ENCODE measurements around the gene ARHGAP6. TPM values are rescaled to one million over a fixed set of nuclear protein-coding genes. Genes with fewer than 3 reads are reported as not detected.
A peak's percentile ranks its signal among the peaks of the same experiment; 100 is the strongest.

Gene ARHGAP6
- total RNA-seq, 1 experiment from 2014 or later = not detected

DNA sequence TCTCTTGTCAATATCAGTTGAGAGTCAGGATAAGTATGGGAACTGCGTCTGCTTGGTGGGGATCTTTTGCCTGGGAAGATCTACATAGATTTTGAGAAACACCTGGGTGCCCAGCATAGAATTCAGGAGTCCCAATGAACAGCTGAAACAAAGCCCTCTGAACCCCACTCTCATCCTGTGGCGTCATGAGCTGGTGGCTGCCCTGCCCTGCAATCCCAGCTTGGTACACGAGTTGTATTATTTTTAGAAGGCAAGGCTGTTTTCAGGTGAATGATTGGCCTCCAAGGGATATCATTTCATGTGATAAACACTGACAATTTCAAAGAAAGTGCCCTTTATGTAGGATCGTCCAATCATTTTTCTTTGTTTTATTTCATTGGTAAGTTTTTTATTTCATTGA, 493.8 kb downstream of the ARHGAP6 start:
- H3K4me1 ChIP-seq (ENCODE audit: low read length) = no peaks in the 10 kb centered on the region

DNA sequence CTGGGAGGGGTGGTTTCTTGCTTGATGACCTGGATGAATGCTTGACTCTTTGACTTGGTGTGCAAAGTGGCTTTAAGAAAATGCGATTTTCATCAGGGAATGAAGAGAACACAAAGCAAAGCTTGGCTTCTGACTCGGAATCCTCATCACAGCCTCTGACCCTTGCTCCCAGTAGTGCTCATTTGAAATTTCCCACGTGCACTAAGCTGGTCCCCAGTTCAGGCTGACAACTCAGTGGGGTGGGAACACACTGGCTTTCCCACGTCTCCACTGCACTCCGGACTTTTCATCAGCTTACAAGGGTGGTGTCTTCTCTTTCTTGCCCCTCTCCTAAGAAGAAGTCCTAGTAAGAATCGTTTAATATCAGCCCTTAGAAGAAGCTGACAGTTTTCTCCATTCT, 501.3 kb downstream of the ARHGAP6 start:
- Histone ChIP-seq H3K4me1 (ENCODE audit: low read length) (no peaks in the 10 kb centered on the region), H3K36me3 (ENCODE audit: insufficient read depth, low read length) (no peaks in the 10 kb centered on the region), H3K9me2 (replicated peaks; ENCODE audit: insufficient read depth, low read length) (no peaks in the 10 kb centered on the region), H3K4me3 (ENCODE audit: low read length) (no peak overlapping the region), H3K27me3 (ENCODE audit: low read length) (no peaks in the 10 kb centered on the region), H3K9ac (ENCODE audit: low read length) (no peak overlapping the region), H3K4me2 (ENCODE audit: low read depth, low read length, poor library complexity, severe bottlenecking) (no peak overlapping the region), H2AFZ (ENCODE audit: low read length) (no peak overlapping the region), H4K20me1 (ENCODE audit: insufficient read depth, low read depth, low read length) (no peaks in the 10 kb centered on the region), H3K79me2 (ENCODE audit: low read length) (no peaks in the 10 kb centered on the region), H3K27ac (ENCODE audit: low read length) (no peak overlapping the region), H3K9me3 (ENCODE audit: low read length) (no peaks in the 10 kb centered on the region)
- DNase-seq = no peak

More for the DNA sequence above, 493.8 kb downstream of the ARHGAP6 start:
- Histone ChIP-seq H3K9ac (ENCODE audit: low read length) (no peak overlapping the region), H4K20me1 (ENCODE audit: insufficient read depth, low read depth, low read length) (no peaks in the 10 kb centered on the region), H3K9me3 (ENCODE audit: low read length) (no peaks in the 10 kb centered on the region), H3K4me2 (ENCODE audit: low read depth, low read length, poor library complexity, severe bottlenecking) (no peak overlapping the region), H2AFZ (ENCODE audit: low read length) (no peak overlapping the region), H3K4me3 (ENCODE audit: low read length) (no peak overlapping the region), H3K36me3 (ENCODE audit: insufficient read depth, low read length) (no peaks in the 10 kb centered on the region), H3K27ac (ENCODE audit: low read length) (no peak overlapping the region), H3K27me3 (ENCODE audit: low read length) (no peaks in the 10 kb centered on the region), H3K9me2 (replicated peaks; ENCODE audit: insufficient read depth, low read length) (no peaks in the 10 kb centered on the region), H3K79me2 (ENCODE audit: low read length) (no peaks in the 10 kb centered on the region)
- DNase-seq = no peak

- no peak for DNase-seq
- no peak overlapping the region for H3K4me2 ChIP-seq (ENCODE audit: low read depth, low read length, poor library complexity, severe bottlenecking)
- no peaks in the 10 kb centered on the region for H3K36me3 ChIP-seq (ENCODE audit: insufficient read depth, low read length)
Observed at GRCh38 chrX:11159149-11159548, 506.6 kb downstream of the ARHGAP6 start.

DNA sequence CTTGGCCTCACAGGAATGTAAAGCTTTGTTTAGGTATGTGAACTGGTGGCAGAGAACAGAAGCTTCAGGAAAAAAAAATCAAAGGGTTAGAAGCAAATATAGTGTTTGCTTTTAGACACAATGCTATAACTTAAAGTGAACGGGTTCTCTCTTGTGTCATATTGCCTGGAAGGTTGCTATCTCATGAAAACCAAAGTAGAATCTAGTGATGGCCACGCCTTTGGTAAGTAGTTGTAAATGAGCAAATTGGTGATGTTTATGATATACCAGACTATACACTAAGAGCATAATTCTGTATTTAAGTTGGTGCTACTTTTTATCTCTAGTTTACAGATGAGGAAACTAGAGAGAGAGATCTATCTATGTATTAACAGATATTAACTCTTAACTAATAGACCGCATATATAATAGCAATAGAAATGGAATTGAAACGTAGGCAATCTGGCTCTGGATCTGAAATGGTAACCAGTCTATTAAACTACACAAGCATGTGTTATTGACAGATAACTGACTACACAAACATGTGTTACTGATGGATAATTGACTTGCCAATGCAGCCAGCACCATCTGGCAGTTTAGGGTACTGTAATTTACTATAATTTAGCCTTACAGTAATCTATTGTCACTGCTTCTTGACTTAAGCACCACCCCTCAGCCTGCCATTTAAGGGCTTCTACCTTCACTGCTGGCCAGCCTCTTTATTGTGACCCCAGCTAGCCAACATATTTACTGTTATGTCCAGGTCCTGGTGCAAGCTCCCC, 513.7 kb downstream of the ARHGAP6 start:
- Histone ChIP-seq H3K27me3 (ENCODE audit: low read length) (no peaks in the 10 kb centered on the region), H3K9me2 (replicated peaks; ENCODE audit: insufficient read depth, low read length) (no peaks in the 10 kb centered on the region), H3K27ac (ENCODE audit: low read length) (no peak overlapping the region), H3K4me2 (ENCODE audit: low read depth, low read length, poor library complexity, severe bottlenecking) (no peak overlapping the region), H2AFZ (ENCODE audit: low read length) (no peak overlapping the region), H3K36me3 (ENCODE audit: insufficient read depth, low read length) (no peaks in the 10 kb centered on the region), H3K9me3 (ENCODE audit: low read length) (no peaks in the 10 kb centered on the region), H3K9ac (ENCODE audit: low read length) (no peak overlapping the region), H3K4me1 (ENCODE audit: low read length) (no peaks in the 10 kb centered on the region), H3K4me3 (ENCODE audit: low read length) (no peak overlapping the region), H4K20me1 (ENCODE audit: insufficient read depth, low read depth, low read length) (no peaks in the 10 kb centered on the region), H3K79me2 (ENCODE audit: low read length) (no peaks in the 10 kb centered on the region)
- DNase-seq = no peak

More at GRCh38 chrX:11159149-11159548, 506.6 kb downstream of the ARHGAP6 start:
- H3K79me2 ChIP-seq (ENCODE audit: low read length) = no peaks in the 10 kb centered on the region
- no peak overlapping the region for H3K4me3 ChIP-seq (ENCODE audit: low read length)
- no peaks in the 10 kb centered on the region for H3K9me3 ChIP-seq (ENCODE audit: low read length)
- no peaks in the 10 kb centered on the region for H3K27me3 ChIP-seq (ENCODE audit: low read length)
- H3K9me2 ChIP-seq (replicated peaks; ENCODE audit: insufficient read depth, low read length) = no peaks in the 10 kb centered on the region
- no peaks in the 10 kb centered on the region for H3K4me1 ChIP-seq (ENCODE audit: low read length)
- H4K20me1 ChIP-seq (ENCODE audit: insufficient read depth, low read depth, low read length) = no peaks in the 10 kb centered on the region
- no peak overlapping the region for H3K9ac ChIP-seq (ENCODE audit: low read length)
- H2AFZ ChIP-seq (ENCODE audit: low read length) = no peak overlapping the region
- no peak overlapping the region for H3K27ac ChIP-seq (ENCODE audit: low read length)

GRCh38 chrX:11148401-11148800, 517.3 kb downstream of the ARHGAP6 start:
- H3K4me2 ChIP-seq (ENCODE audit: low read depth, low read length, poor library complexity, severe bottlenecking) = no peak overlapping the region
- no peaks in the 10 kb centered on the region for H4K20me1 ChIP-seq (ENCODE audit: insufficient read depth, low read depth, low read length)
- H3K4me3 ChIP-seq (ENCODE audit: low read length) = no peak overlapping the region
- no peaks in the 10 kb centered on the region for H3K36me3 ChIP-seq (ENCODE audit: insufficient read depth, low read length)
- no peaks in the 10 kb centered on the region for H3K9me3 ChIP-seq (ENCODE audit: low read length)
- H3K79me2 ChIP-seq (ENCODE audit: low read length) = no peaks in the 10 kb centered on the region
- no peak overlapping the region for H3K9ac ChIP-seq (ENCODE audit: low read length)
- no peak overlapping the region for H2AFZ ChIP-seq (ENCODE audit: low read length)
- H3K27ac ChIP-seq (ENCODE audit: low read length) = no peak overlapping the region
- no peaks in the 10 kb centered on the region; the same call in 1 of the 2 replicates for H3K27me3 ChIP-seq (ENCODE audit: low read length)
- no peaks in the 10 kb centered on the region for H3K4me1 ChIP-seq (ENCODE audit: low read length)
- DNase-seq = no peak
- H3K9me2 ChIP-seq (replicated peaks; ENCODE audit: insufficient read depth, low read length) = no peaks in the 10 kb centered on the region

- Histone ChIP-seq H3K36me3 (ENCODE audit: insufficient read depth, low read length) (no peaks in the 10 kb centered on the region), H3K9ac (ENCODE audit: low read length) (no peak overlapping the region), H3K4me2 (ENCODE audit: low read depth, low read length, poor library complexity, severe bottlenecking) (no peak overlapping the region), H2AFZ (ENCODE audit: low read length) (no peak overlapping the region), H3K27ac (ENCODE audit: low read length) (no peak overlapping the region), H3K4me1 (ENCODE audit: low read length) (no peaks in the 10 kb centered on the region), H3K27me3 (ENCODE audit: low read length) (no peaks in the 10 kb centered on the region; the same call in 1 of the 2 replicates), H3K4me3 (ENCODE audit: low read length) (no peak overlapping the region), H3K79me2 (ENCODE audit: low read length) (no peaks in the 10 kb centered on the region), H3K9me2 (replicated peaks; ENCODE audit: insufficient read depth, low read length) (no peaks in the 10 kb centered on the region), H4K20me1 (ENCODE audit: insufficient read depth, low read depth, low read length) (no peaks in the 10 kb centered on the region), H3K9me3 (ENCODE audit: low read length) (no peaks in the 10 kb centered on the region)
- DNase-seq = no peak
Observed at GRCh38 chrX:11146411-11146810, 519.3 kb downstream of the ARHGAP6 start.

GRCh38 chrX:11143931-11144678, 521.6 kb downstream of the ARHGAP6 start:
- no peaks in the 10 kb centered on the region; the same call in 1 of the 2 replicates for H3K27me3 ChIP-seq (ENCODE audit: low read length)
- no peaks in the 10 kb centered on the region for H3K4me1 ChIP-seq (ENCODE audit: low read length)
- no peaks in the 10 kb centered on the region for H3K9me3 ChIP-seq (ENCODE audit: low read length)
- H3K9me2 ChIP-seq (replicated peaks; ENCODE audit: insufficient read depth, low read length) = no peaks in the 10 kb centered on the region
- no peak overlapping the region for H3K9ac ChIP-seq (ENCODE audit: low read length)
- H4K20me1 ChIP-seq (ENCODE audit: insufficient read depth, low read depth, low read length) = no peaks in the 10 kb centered on the region
- no peak overlapping the region for H3K27ac ChIP-seq (ENCODE audit: low read length)
- H3K4me3 ChIP-seq (ENCODE audit: low read length) = no peak overlapping the region
- DNase-seq = peak; percentile 92
- no peaks in the 10 kb centered on the region for H3K36me3 ChIP-seq (ENCODE audit: insufficient read depth, low read length)
- no peaks in the 10 kb centered on the region for H3K79me2 ChIP-seq (ENCODE audit: low read length)
- H3K4me2 ChIP-seq (ENCODE audit: low read depth, low read length, poor library complexity, severe bottlenecking) = no peak overlapping the region
- H2AFZ ChIP-seq (ENCODE audit: low read length) = no peak overlapping the region

DNA sequence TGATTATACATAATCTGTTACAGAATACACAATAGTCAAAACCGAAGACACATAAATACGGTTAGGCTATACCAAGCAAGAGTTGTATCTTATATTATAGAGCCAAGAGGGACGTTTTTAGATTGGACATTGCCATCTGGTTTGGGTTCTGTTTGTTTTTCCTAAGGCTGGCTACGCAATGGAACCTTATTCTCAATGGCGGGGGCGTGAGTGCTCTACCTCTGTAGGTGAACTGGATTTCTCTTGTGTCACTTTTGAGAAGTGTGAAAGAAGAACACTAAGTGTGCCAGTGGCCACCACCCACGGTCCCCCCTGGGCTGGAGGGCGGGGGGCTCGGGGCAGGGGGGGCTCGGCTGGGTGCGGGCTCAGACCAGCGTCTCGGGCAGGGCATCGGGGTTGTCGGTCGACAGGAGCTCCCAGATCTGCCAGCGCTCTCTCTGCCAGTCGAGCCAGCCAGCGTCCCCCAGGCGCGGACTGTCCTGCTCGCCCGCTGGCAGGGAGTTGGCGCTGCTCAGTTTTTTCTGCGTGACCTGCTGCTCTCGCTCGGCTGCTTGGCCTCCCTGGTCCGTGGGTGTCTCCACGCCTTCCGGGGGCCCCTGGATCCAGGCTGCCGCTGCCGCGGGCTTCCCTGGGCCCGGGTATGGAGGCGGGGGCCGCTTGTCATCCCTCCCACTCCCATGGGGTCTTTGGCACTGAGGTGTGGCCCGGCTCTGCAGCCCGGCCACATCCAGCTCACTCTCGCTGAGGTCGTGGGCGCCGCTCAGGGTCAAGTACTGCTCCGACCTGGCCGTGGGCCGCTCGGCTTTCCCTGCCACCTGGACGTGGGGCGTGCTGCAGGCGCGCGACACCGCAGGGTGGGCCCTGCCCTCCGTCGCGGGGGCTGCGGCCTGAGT, 527.0 kb downstream of the ARHGAP6 start:
- no peak overlapping the region for H3K4me2 ChIP-seq (ENCODE audit: low read depth, low read length, poor library complexity, severe bottlenecking)
- no peaks in the 10 kb centered on the region for H3K36me3 ChIP-seq (ENCODE audit: insufficient read depth, low read length)
- H3K9ac ChIP-seq (ENCODE audit: low read length) = no peak overlapping the region

More for the DNA sequence above, 527.0 kb downstream of the ARHGAP6 start:
- H4K20me1 ChIP-seq (ENCODE audit: insufficient read depth, low read depth, low read length) = no peaks in the 10 kb centered on the region
- H3K27me3 ChIP-seq (ENCODE audit: low read length) = no peaks in the 10 kb centered on the region
- no peaks in the 10 kb centered on the region for H3K9me2 ChIP-seq (replicated peaks; ENCODE audit: insufficient read depth, low read length)
- DNase-seq = peak; percentile 32
- no peak overlapping the region for H3K4me3 ChIP-seq (ENCODE audit: low read length)
- no peaks in the 10 kb centered on the region for H3K9me3 ChIP-seq (ENCODE audit: low read length)
- peaks cover 5% of the 10 kb centered on the region for H3K4me1 ChIP-seq (ENCODE audit: low read length)
- H3K79me2 ChIP-seq (ENCODE audit: low read length) = no peaks in the 10 kb centered on the region
- no peak overlapping the region for H3K27ac ChIP-seq (ENCODE audit: low read length)
- no peak overlapping the region for H2AFZ ChIP-seq (ENCODE audit: low read length)

Data from Karpas-422 (cell line).